Hepatocyte (in vitro differentiated cells): Measurements from ENCODE around the gene MYO5C. TPM values are rescaled to one million over a fixed set of nuclear protein-coding genes. Genes with fewer than 3 reads are reported as not detected.

Source experiments
- DNase-seq: peaks from one replicate; pipeline ENCODE4 v3.0.0-alpha.2; 2016; ENCODE audit warnings: low spot score
- H2AFZ ChIP-seq: fragments of 200-600 bp; sonication (generic); 2 replicates; pipeline ENCODE4 v1.6.0; 2016; ENCODE audit warnings: antibody characterized with exemption, mild to moderate bottlenecking
- H3K27ac ChIP-seq: fragments of 200-600 bp; sonication (generic); 2 replicates; pipeline ENCODE4 v1.5.1; 2016; ENCODE audit warnings: mild to moderate bottlenecking
- H3K27me3 ChIP-seq: fragments of 200-600 bp; sonication (generic); 2 replicates; pipeline ENCODE4 v1.6.1; 2016
- H3K36me3 ChIP-seq: fragments of 200-600 bp; sonication (generic); replicated peaks from 2 replicates; pipeline ENCODE4 v1.5.1; 2016; ENCODE audit warnings: low read depth; ENCODE audit not compliant: insufficient read depth
- H3K4me1 ChIP-seq: fragments of 200-600 bp; sonication (generic); 2 replicates; pipeline ENCODE4 v1.5.1; 2016; ENCODE audit warnings: mild to moderate bottlenecking, moderate library complexity; ENCODE audit not compliant: insufficient read depth
- H3K4me2 ChIP-seq: fragments of 200-600 bp; sonication (generic); 2 replicates; pipeline ENCODE4 v1.6.0; 2016
- H3K4me3 ChIP-seq: fragments of 200-600 bp; sonication (generic); 2 replicates; pipeline ENCODE4 v1.5.1; 2016; ENCODE audit warnings: mild to moderate bottlenecking
- H3K79me2 ChIP-seq: fragments of 200-600 bp; sonication (generic); 2 replicates; pipeline ENCODE4 v1.6.0; 2017; ENCODE audit warnings: mild to moderate bottlenecking
- H3K9me2 ChIP-seq: fragments of 200-600 bp; sonication (generic); replicated peaks from 2 replicates; pipeline ENCODE4 v1.6.0; 2017; ENCODE audit warnings: mild to moderate bottlenecking; ENCODE audit not compliant: insufficient read depth
- H3K9me3 ChIP-seq: fragments of 200-600 bp; sonication (generic); 2 replicates; pipeline ENCODE4 v1.5.1; 2016; ENCODE audit warnings: low read depth, mild to moderate bottlenecking
- H4K20me1 ChIP-seq: fragments of 200-600 bp; sonication (generic); 2 replicates; pipeline ENCODE4 v1.6.0; 2016; ENCODE audit warnings: mild to moderate bottlenecking; ENCODE audit not compliant: insufficient read depth, poor library complexity, severe bottlenecking
- EZH2 ChIP-seq: fragments of 200-600 bp; sonication (generic); IDR thresholded peaks from 2 replicates; pipeline ENCODE4 v1.6.1; 2016; ENCODE audit warnings: antibody characterized with exemption, mild to moderate bottlenecking, borderline replicate concordance
- EZH2phosphoT487 ChIP-seq: fragments of 200-600 bp; sonication (generic); IDR thresholded peaks from one replicate; pipeline ENCODE4 v1.6.1; 2018; ENCODE audit warnings: antibody characterized with exemption, mild to moderate bottlenecking, low read depth, moderate library complexity; ENCODE audit not compliant: unreplicated experiment, severe bottlenecking
- WGBS: methylation state at CpG from one replicate; pipeline ENCODE4 v1.1.6; 2016; ENCODE audit warnings: low lambda C conversion rate; ENCODE audit errors: missing lambda C conversion rate; 5-methylcytosine and 5-hydroxymethylcytosine counted together
- polyA plus RNA-seq: library from polyadenylated mRNA; unstranded; fragments of >200 nt; fragmentation: Nextera tagmentation; extraction: Ambion mirVana; gene quantifications from 2 replicates; pipeline ENCODE4 v1.2.1, GENCODE V29; 2016
- total RNA-seq: library from RNA; depleted of rRNA; stranded (reverse); fragments of >200 nt; gene quantifications from 2 replicates; pipeline ENCODE4 v1.2.3, GENCODE V29; 2014
- TF ChIP-seq, protein P1 (sequence below): fragments of 200-600 bp; sonication (generic); IDR thresholded peaks from 2 replicates; pipeline ENCODE4 v1.5.1; 2016; ENCODE audit warnings: antibody characterized with exemption, mild to moderate bottlenecking; ENCODE audit not compliant: poor library complexity

Gene MYO5C
- total and polyA plus RNA-seq, 2 experiments from 2014 or later = 10.2 to 18.2 TPM

GRCh38 chr15:52230073-52230472 is 65.5 kb downstream of the MYO5C start:
- 72% methylated on average over 1 of the region's 1 CpG for WGBS
- no peak overlapping the region for H3K4me2 ChIP-seq
- no peaks in the 10 kb centered on the region for H3K4me1 ChIP-seq
- TF ChIP-seq, protein P1, sequence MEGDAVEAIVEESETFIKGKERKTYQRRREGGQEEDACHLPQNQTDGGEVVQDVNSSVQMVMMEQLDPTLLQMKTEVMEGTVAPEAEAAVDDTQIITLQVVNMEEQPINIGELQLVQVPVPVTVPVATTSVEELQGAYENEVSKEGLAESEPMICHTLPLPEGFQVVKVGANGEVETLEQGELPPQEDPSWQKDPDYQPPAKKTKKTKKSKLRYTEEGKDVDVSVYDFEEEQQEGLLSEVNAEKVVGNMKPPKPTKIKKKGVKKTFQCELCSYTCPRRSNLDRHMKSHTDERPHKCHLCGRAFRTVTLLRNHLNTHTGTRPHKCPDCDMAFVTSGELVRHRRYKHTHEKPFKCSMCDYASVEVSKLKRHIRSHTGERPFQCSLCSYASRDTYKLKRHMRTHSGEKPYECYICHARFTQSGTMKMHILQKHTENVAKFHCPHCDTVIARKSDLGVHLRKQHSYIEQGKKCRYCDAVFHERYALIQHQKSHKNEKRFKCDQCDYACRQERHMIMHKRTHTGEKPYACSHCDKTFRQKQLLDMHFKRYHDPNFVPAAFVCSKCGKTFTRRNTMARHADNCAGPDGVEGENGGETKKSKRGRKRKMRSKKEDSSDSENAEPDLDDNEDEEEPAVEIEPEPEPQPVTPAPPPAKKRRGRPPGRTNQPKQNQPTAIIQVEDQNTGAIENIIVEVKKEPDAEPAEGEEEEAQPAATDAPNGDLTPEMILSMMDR = no peak
- TF ChIP-seq EZH2phosphoT487 = no peak
- TF ChIP-seq EZH2 = no peak
- H3K4me3 ChIP-seq = no peak overlapping the region
- no peak overlapping the region for H2AFZ ChIP-seq
- DNase-seq = no peak
- H4K20me1 ChIP-seq = no peaks in the 10 kb centered on the region
- H3K9me2 ChIP-seq = no peaks in the 10 kb centered on the region
- H3K36me3 ChIP-seq = no peaks in the 10 kb centered on the region
- H3K79me2 ChIP-seq = no peaks in the 10 kb centered on the region
- no peaks in the 10 kb centered on the region for H3K9me3 ChIP-seq
- H3K27ac ChIP-seq = no peak overlapping the region
- no peaks in the 10 kb centered on the region for H3K27me3 ChIP-seq

- H3K27ac ChIP-seq = peak overlapping the region; percentile 42
- H3K9me3 ChIP-seq = no peaks in the 10 kb centered on the region
Measured at GRCh38 chr15:52228921-52229320, 66.7 kb downstream of the MYO5C start.

DNA sequence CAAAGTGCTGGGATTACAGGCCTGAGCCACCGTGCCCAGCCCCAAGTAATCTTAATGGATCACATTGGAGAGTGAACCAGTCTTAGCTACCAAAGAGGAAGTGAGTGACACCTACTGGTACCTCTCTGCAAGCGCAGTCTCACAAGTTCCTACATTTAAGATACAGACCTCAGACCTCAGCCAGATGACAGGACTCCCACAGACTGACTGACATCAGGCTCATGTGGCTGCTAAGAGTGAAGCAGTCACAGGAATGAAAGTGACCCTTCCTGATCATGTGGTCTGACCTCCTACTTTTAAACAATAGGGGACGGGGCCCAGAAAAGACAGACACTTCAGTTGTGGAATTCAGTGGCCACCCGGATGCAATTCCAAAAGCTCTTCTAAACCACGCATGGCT is 68.1 kb downstream of the MYO5C start:
- H3K79me2 ChIP-seq = no peaks in the 10 kb centered on the region
- H3K4me2 ChIP-seq = no peak overlapping the region
- no peaks in the 10 kb centered on the region for H3K27me3 ChIP-seq
- H3K4me1 ChIP-seq = no peaks in the 10 kb centered on the region
- no peak overlapping the region for H3K4me3 ChIP-seq
- 50% methylated on average over 5 of the region's 5 CpGs for WGBS
- no peaks in the 10 kb centered on the region for H3K36me3 ChIP-seq
- DNase-seq = peak; percentile 87
- TF ChIP-seq EZH2phosphoT487 (no peak), EZH2 (no peak)
- TF ChIP-seq, protein P1 = peak; percentile 75
- no peak overlapping the region for H2AFZ ChIP-seq
- no peak overlapping the region for H3K27ac ChIP-seq
- H3K9me2 ChIP-seq = no peaks in the 10 kb centered on the region
- no peaks in the 10 kb centered on the region for H3K9me3 ChIP-seq
- H4K20me1 ChIP-seq = no peaks in the 10 kb centered on the region

More at GRCh38 chr15:52228921-52229320, 66.7 kb downstream of the MYO5C start:
- Histone ChIP-seq H3K36me3 (no peaks in the 10 kb centered on the region), H4K20me1 (no peaks in the 10 kb centered on the region), H2AFZ (no peak overlapping the region), H3K27me3 (no peaks in the 10 kb centered on the region), H3K79me2 (no peaks in the 10 kb centered on the region), H3K4me2 (no peak overlapping the region), H3K9me2 (no peaks in the 10 kb centered on the region), H3K4me1 (no peaks in the 10 kb centered on the region), H3K4me3 (no peak overlapping the region)
- DNase-seq = peak; percentile 68
- TF ChIP-seq, protein P1 = no peak
- TF ChIP-seq EZH2phosphoT487 = no peak
- TF ChIP-seq EZH2 = no peak
- 50% methylated on average over 8 of the region's 8 CpGs for WGBS

DNA sequence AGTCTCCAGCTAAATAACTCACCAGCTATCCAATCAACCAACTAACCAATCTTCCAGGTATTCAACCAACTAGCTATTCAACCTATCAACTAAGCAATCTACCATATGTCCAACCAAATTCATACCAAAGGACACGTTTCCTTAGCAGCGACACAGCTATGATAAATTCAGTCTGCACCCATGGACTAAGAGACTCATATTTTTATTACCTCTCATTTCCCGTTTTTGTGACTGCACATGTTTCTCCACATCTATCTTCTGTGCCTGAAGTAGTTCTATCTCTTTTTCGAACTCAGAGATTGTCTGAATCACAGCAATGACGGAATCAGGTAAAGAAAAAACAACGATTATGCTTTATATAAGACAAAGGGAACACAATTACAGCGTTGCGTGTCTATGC is 70.4 kb downstream of the MYO5C start:
- no peak for DNase-seq
- no peak overlapping the region for H3K4me2 ChIP-seq
- H3K9me2 ChIP-seq = no peaks in the 10 kb centered on the region
- no peak overlapping the region for H3K4me3 ChIP-seq
- no peak overlapping the region for H3K27ac ChIP-seq
- H3K79me2 ChIP-seq = no peaks in the 10 kb centered on the region
- H3K4me1 ChIP-seq = no peaks in the 10 kb centered on the region
- H3K9me3 ChIP-seq = no peaks in the 10 kb centered on the region
- 93% methylated on average over 8 of the region's 8 CpGs for WGBS
- TF ChIP-seq, protein P1 = no peak
- no peak for TF ChIP-seq EZH2
- TF ChIP-seq EZH2phosphoT487 = no peak
- no peaks in the 10 kb centered on the region for H3K27me3 ChIP-seq
- no peaks in the 10 kb centered on the region for H3K36me3 ChIP-seq
- H4K20me1 ChIP-seq = no peaks in the 10 kb centered on the region
- H2AFZ ChIP-seq = no peak overlapping the region
